Uterus (tissue), 2 donors: ENCODE results near the gene PPP2R1B.

ENCODE experiments used
- POLR2A ChIP-seq, 2 donors: fragments of 450-650 bp; IDR thresholded peaks; one replicate each; pipeline ENCODE4 v1.6.1; 2016; ENCODE audit warnings: antibody characterized with exemption in 2 of 2, mild to moderate bottlenecking in 1 of 2, moderate library complexity in 1 of 2
- TF ChIP-seq, protein P1 (sequence below), 4 experiments: fragments of 200-600 bp in 2 of 4; fragments of 450-650 bp in 2 of 4; sonication (generic) in 2 of 4; IDR thresholded peaks; one replicate each; pipeline ENCODE4 v1.5.1; 2016 to 2019; ENCODE audit warnings: antibody characterized with exemption in 4 of 4, mild to moderate bottlenecking in 2 of 4, moderate library complexity in 1 of 4

DNA sequence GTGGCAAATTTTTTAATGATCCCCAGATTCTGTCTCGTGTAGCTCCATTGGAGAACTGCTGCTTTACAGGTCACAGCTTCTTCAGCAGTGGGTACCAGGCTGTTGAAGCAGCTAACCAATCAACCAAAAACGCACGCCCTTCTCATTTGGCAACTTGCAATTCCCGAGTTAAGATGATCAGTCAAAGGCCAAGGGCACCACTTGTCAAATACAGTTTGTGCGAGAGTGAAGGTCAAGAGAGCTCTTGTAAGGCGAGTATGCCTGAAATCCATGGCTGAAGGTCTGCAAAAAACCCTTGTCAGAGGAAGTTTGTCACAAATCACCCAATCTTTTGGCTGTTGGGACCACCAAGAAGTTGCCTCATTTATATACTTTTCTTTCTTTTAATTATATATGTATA is 12.9 kb upstream of the PPP2R1B start:
- TF ChIP-seq, protein P1, sequence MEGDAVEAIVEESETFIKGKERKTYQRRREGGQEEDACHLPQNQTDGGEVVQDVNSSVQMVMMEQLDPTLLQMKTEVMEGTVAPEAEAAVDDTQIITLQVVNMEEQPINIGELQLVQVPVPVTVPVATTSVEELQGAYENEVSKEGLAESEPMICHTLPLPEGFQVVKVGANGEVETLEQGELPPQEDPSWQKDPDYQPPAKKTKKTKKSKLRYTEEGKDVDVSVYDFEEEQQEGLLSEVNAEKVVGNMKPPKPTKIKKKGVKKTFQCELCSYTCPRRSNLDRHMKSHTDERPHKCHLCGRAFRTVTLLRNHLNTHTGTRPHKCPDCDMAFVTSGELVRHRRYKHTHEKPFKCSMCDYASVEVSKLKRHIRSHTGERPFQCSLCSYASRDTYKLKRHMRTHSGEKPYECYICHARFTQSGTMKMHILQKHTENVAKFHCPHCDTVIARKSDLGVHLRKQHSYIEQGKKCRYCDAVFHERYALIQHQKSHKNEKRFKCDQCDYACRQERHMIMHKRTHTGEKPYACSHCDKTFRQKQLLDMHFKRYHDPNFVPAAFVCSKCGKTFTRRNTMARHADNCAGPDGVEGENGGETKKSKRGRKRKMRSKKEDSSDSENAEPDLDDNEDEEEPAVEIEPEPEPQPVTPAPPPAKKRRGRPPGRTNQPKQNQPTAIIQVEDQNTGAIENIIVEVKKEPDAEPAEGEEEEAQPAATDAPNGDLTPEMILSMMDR (IDR thresholded peaks at IDR 0.05): no peak
- no peak for TF ChIP-seq POLR2A (IDR thresholded peaks at IDR 0.05)
